ENCODE results near the gene ANKRD62.
"Not testable (repeated sequence)": the region's sequence is repeated elsewhere in the genome, so short reads cannot be mapped to it uniquely, and the experiment has no call there.

ANKRD62 gene

GRCh38 chr18:12101266-12101665 lies 7.6 kb downstream of the ANKRD62 start:
- DNase-seq, result no peak

DNA sequence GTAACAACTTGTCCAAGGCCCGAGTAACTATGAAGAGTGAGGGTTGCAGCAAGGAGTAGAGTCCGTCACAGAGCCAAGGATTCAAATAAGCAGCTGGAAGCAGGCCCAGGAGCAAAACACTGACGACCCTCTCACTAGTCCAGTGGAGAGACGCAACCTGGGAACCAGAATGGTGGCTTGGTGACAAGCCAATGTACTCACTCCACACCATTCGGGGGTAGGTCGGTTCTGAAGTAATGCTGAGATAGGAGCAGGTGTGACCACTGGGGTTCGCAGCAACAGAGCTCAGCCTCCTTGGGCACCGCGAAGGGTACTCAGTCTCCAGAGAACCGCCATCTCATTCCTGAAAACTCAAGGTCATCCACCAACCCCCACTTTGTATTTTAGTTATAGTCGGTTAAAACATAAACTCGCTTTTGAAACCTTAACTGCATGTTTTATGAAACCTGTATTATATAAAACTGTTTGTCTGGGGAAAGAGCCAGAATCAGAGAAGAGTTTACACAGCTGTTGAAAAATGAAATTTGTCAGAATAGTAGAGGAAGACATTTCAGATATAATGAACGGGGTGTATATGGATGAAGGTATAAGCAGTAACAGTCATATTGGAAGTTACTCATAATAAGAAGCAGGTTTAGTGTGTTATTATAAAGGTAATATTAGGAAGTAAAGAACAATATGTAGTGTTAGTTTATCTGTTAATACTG lies 8.6 kb downstream of the ANKRD62 start:
- no peak for DNase-seq

DNA sequence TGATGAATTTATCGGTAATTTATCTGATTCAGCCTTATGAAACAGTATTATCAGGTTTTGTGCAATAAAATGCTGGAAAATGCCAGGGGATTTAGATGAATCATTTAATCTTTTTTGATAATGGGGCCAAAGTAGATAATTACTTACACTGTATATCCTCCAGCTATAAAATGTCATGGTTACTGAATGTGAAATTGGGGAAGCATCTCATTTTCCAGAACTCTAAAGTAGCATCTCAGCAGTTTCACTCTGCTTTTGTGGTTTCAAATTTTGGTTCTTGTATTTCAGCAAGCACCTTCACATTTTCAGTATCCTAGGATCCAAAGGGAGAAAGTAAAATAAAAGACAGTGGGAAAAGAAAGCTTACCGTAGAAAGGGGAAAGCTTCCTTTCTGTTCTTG lies 12.8 kb downstream of the ANKRD62 start:
- DNase-seq, result no peak

- no peak for DNase-seq
These were observed 16.2 kb downstream of the ANKRD62 start for GRCh38 chr18:12109836-12110235.

GRCh38 chr18:12113999-12114646 lies 20.5 kb downstream of the ANKRD62 start:
- no peak for DNase-seq

- DNase-seq, result no peak
These were observed 25.7 kb downstream of the ANKRD62 start for GRCh38 chr18:12119358-12119757.

GRCh38 chr18:12121175-12122042 lies 27.8 kb downstream of the ANKRD62 start:
- no peak for DNase-seq

GRCh38 chr18:12122043-12122389 lies 28.4 kb downstream of the ANKRD62 start:
- not testable (repeated sequence) for DNase-seq

- not testable (repeated sequence) for DNase-seq
These were observed 34.0 kb downstream of the ANKRD62 start for GRCh38 chr18:12127647-12128046.

GRCh38 chr18:12138831-12139230 lies 45.2 kb downstream of the ANKRD62 start:
- not testable (repeated sequence) for DNase-seq

- not testable (repeated sequence) for DNase-seq
These were observed 47.2 kb downstream of the ANKRD62 start for GRCh38 chr18:12140866-12141265.

DNA sequence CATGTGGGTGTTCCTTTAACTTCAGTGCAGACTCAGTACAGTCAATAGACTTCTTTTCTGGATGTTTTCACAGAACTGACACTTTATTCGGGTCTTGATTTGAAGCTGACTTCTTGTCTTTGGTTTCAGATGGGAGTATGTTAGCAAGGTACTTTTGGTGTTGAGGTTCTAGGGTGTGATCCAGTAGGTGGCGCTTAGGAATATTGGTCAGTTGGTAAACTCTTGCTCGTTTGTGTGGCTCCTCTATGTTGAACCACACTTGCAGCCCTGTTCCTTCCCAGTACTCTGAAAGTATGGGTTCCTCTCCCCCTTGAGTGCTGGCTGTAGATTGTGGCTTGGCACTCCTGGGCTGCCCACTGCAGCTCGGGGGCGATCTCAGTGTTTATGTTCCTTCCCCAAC lies 48.1 kb downstream of the ANKRD62 start:
- not testable (repeated sequence) for DNase-seq

GRCh38 chr18:12149431-12149830 lies 55.8 kb downstream of the ANKRD62 start:
- DNase-seq, result not testable (repeated sequence)

- DNase-seq, result no peak
These were observed 60.7 kb downstream of the ANKRD62 start for GRCh38 chr18:12154361-12154760.

- no peak for DNase-seq
These were observed 62.4 kb downstream of the ANKRD62 start for GRCh38 chr18:12155996-12156395.

DNA sequence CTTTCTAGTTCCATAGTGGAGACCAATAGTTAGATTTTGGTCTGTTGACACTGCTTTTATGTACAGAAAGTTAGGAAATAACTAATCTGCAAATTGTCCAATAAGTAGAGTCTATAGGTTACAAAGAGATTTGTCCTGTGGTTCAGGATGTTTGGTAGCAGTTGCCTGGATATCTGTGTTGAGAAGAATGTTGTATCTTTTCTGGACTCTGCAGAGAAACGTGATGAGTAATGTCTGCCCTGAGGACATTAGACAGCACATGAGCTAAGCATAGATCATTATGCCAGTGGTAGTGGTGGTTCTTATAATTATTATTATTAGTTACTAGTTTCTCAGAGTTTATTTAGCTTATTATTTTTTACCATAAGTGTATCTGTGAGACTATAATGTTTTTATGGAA lies 65.8 kb downstream of the ANKRD62 start:
- no peak for DNase-seq

- DNase-seq, result no peak
These were observed 69.1 kb downstream of the ANKRD62 start for GRCh38 chr18:12162786-12163185.

GRCh38 chr18:12165038-12165768 lies 71.6 kb downstream of the ANKRD62 start:
- DNase-seq, result no peak
